Measurements from ENCODE around the gene MFAP3L. TPM values are rescaled to one million over a fixed set of nuclear protein-coding genes. Genes with fewer than 3 reads are reported as not detected.

Gene MFAP3L
- polyA plus RNA-seq, 1 experiment, result 9.4 TPM

- DNase-seq (ENCODE audit: low read depth), result no peak
- ChIA-PET CTCF (no interaction called here), POLR2A (no interaction called here)
- TF ChIP-seq CTCF (IDR thresholded peaks at IDR 0.05; ENCODE audit: insufficient read depth, low read depth, low read length), result no peak
- H3K27me3 ChIP-seq (ENCODE audit: control insufficient read depth, insufficient read depth, low read length), result no peaks in the 10 kb centered on the region
- H3K36me3 ChIP-seq (ENCODE audit: control insufficient read depth, insufficient read depth, low read length), result no peaks in the 10 kb centered on the region
- no peak overlapping the region for H3K4me3 ChIP-seq (ENCODE audit: low read depth, low read length)
Observed at GRCh38 chr4:169984173-169984572, 42.0 kb downstream of the MFAP3L start.

- Histone ChIP-seq H3K4me3 (ENCODE audit: low read depth, low read length) (no peak overlapping the region), H3K27me3 (ENCODE audit: control insufficient read depth, insufficient read depth, low read length) (no peaks in the 10 kb centered on the region), H3K36me3 (ENCODE audit: control insufficient read depth, insufficient read depth, low read length) (no peaks in the 10 kb centered on the region)
- ChIA-PET CTCF (no interaction called here), POLR2A (no interaction called here)
- no peak for DNase-seq (ENCODE audit: low read depth)
- TF ChIP-seq CTCF (IDR thresholded peaks at IDR 0.05; ENCODE audit: insufficient read depth, low read depth, low read length), result no peak
Observed at GRCh38 chr4:169976951-169977350, 49.2 kb downstream of the MFAP3L start.

GRCh38 chr4:169975838-169976796, 50.1 kb downstream of the MFAP3L start:
- no peak for DNase-seq (ENCODE audit: low read depth)
- Histone ChIP-seq H3K27me3 (ENCODE audit: control insufficient read depth, insufficient read depth, low read length) (no peaks in the 10 kb centered on the region), H3K4me3 (ENCODE audit: low read depth, low read length) (no peak overlapping the region), H3K36me3 (ENCODE audit: control insufficient read depth, insufficient read depth, low read length) (no peaks in the 10 kb centered on the region)
- no peak for TF ChIP-seq CTCF (IDR thresholded peaks at IDR 0.05; ENCODE audit: insufficient read depth, low read depth, low read length)
- CTCF ChIA-PET, result no interaction called here
- POLR2A ChIA-PET, result no interaction called here

GRCh38 chr4:169975131-169975837, 50.9 kb downstream of the MFAP3L start:
- no peak overlapping the region for H3K4me3 ChIP-seq (ENCODE audit: low read depth, low read length)
- DNase-seq (ENCODE audit: low read depth), result no peak
- TF ChIP-seq CTCF (IDR thresholded peaks at IDR 0.05; ENCODE audit: insufficient read depth, low read depth, low read length), result no peak
- no peaks in the 10 kb centered on the region for H3K27me3 ChIP-seq (ENCODE audit: control insufficient read depth, insufficient read depth, low read length)
- ChIA-PET POLR2A (no interaction called here), CTCF (no interaction called here)
- no peaks in the 10 kb centered on the region for H3K36me3 ChIP-seq (ENCODE audit: control insufficient read depth, insufficient read depth, low read length)

GRCh38 chr4:169971456-169972015, 54.7 kb downstream of the MFAP3L start:
- H3K4me3 ChIP-seq (ENCODE audit: low read depth, low read length), result no peak overlapping the region
- TF ChIP-seq CTCF (IDR thresholded peaks at IDR 0.05; ENCODE audit: insufficient read depth, low read depth, low read length), result no peak
- DNase-seq (ENCODE audit: low read depth), result no peak
- no peaks in the 10 kb centered on the region for H3K36me3 ChIP-seq (ENCODE audit: control insufficient read depth, insufficient read depth, low read length)
- ChIA-PET CTCF (no interaction called here), POLR2A (no interaction called here)
- H3K27me3 ChIP-seq (ENCODE audit: control insufficient read depth, insufficient read depth, low read length), result no peaks in the 10 kb centered on the region
